HG03066 (cell line): ENCODE data around the gene SORL1.

ENCODE experiments used
- ATAC-seq: cut with Tn5 transposase; IDR thresholded peaks from one replicate; pipeline ENCODE4 v1.9.1; 2021; ENCODE audit warnings: low read depth; ENCODE audit not compliant: unreplicated experiment

The SORL1 gene

GRCh38 chr11:121426476-121427399, 25.4 kb upstream of the SORL1 start:
- ATAC-seq = no peak

GRCh38 chr11:121427400-121427744, 24.7 kb upstream of the SORL1 start:
- ATAC-seq = no peak

GRCh38 chr11:121429556-121429955, 22.6 kb upstream of the SORL1 start:
- no peak for ATAC-seq

GRCh38 chr11:121431820-121432526, 20.1 kb upstream of the SORL1 start:
- no peak for ATAC-seq

GRCh38 chr11:121435132-121435531, 17.0 kb upstream of the SORL1 start:
- ATAC-seq = no peak

GRCh38 chr11:121435551-121436511, 16.3 kb upstream of the SORL1 start:
- ATAC-seq = no peak

- ATAC-seq = no peak
Measured at GRCh38 chr11:121437018-121437685, 15.0 kb upstream of the SORL1 start.

- no peak for ATAC-seq
Measured at GRCh38 chr11:121437686-121438078, 14.4 kb upstream of the SORL1 start.

GRCh38 chr11:121439337-121439736, 12.8 kb upstream of the SORL1 start:
- no peak for ATAC-seq

GRCh38 chr11:121439759-121440158, 12.4 kb upstream of the SORL1 start:
- ATAC-seq = no peak

- ATAC-seq = no peak
Measured at GRCh38 chr11:121441521-121441920, 10.6 kb upstream of the SORL1 start.

- no peak for ATAC-seq
Measured at GRCh38 chr11:121443688-121444275, 8.3 kb upstream of the SORL1 start.

- no peak for ATAC-seq
Measured at GRCh38 chr11:121444526-121444925, 7.6 kb upstream of the SORL1 start.

GRCh38 chr11:121445071-121445768, 6.9 kb upstream of the SORL1 start:
- ATAC-seq = peak; percentile 4

- ATAC-seq = no peak
Measured at GRCh38 chr11:121446752-121447156, 5.4 kb upstream of the SORL1 start.

GRCh38 chr11:121448011-121448410, 4.1 kb upstream of the SORL1 start:
- ATAC-seq = no peak

GRCh38 chr11:121448431-121448941, 3.6 kb upstream of the SORL1 start:
- no peak for ATAC-seq

GRCh38 chr11:121449123-121449522, 3.0 kb upstream of the SORL1 start:
- ATAC-seq = no peak

GRCh38 chr11:121449626-121450025, 2.5 kb upstream of the SORL1 start:
- no peak for ATAC-seq
